GM12878 (cell line): ENCODE data around the gene UGGT1. TPM values are rescaled to one million over a fixed set of nuclear protein-coding genes. Genes with fewer than 3 reads are reported as not detected.

Source experiments
- ATAC-seq: fragments of 200-7000 bp; cut with Tn5 transposase; 3 replicates; pipeline ENCODE4 v1.9.1; 2020; ENCODE audit warnings: mild to moderate bottlenecking, moderate library complexity
- BruUV-seq: library from RNA; stranded (reverse); fragments of 400-500 nt; replicated peaks from 2 replicates; lab custom pipeline; 2021; lab: Mats Ljungman, UMichigan
- CTCF ChIA-PET: fragments of 300-600 bp; sonication (Branson Sonifier 250); formaldehyde crosslinking; extraction: SDS; loops from one replicate; lab custom pipeline; 2021; ENCODE audit warnings: inconsistent platforms; lab: Yijun Ruan, JAX
- POLR2A ChIA-PET: fragments of 350-600 bp; formaldehyde crosslinking; extraction: SDS; loops from one replicate; lab custom pipeline; 2021; ENCODE audit warnings: inconsistent platforms; lab: Charles Lee
- RAD21 ChIA-PET: fragments of 300-600 bp; sonication (Branson Sonifier 250); formaldehyde crosslinking; loops from one replicate; lab custom pipeline; 2023; ENCODE audit warnings: antibody characterized with exemption; ENCODE audit not compliant: unreplicated experiment; lab: Charles Lee
- SMC1A ChIA-PET: fragments of 300-600 bp; sonication (Branson Sonifier 250); formaldehyde crosslinking; loops from one replicate; lab custom pipeline; 2023; ENCODE audit not compliant: unreplicated experiment, uncharacterized antibody; lab: Charles Lee
- DNase-seq: peaks from one replicate; pipeline ENCODE4 v3.0.0-alpha.2; 2011; ENCODE audit warnings: low read depth, low spot score
- FAIRE-seq: peaks from 3 replicates; lab custom pipeline; 2011; peaks lifted over from hg19 to GRCh38; lab: Jason Lieb, UNC
- H2AFZ ChIP-seq: 2 replicates; pipeline ENCODE4 v1.6.0; 2011; ENCODE audit warnings: low read depth, low read length, control low read depth; ENCODE audit not compliant: control insufficient read depth
- H3K27ac ChIP-seq: 2 replicates; pipeline ENCODE4 v1.5.1; 2011; ENCODE audit warnings: control low read depth; ENCODE audit not compliant: control insufficient read depth, insufficient read depth
- H3K27me3 ChIP-seq, 2 experiments: replicated peaks in 1 of 2; 2 replicates each; pipeline versions ENCODE4 v1.6.0 to v1.6.1; 2011; ENCODE audit warnings: low read length in 1 of 2; ENCODE audit not compliant: control insufficient read depth in 2 of 2, insufficient read depth in 2 of 2
- H3K36me3 ChIP-seq, 2 experiments: 2 replicates each; pipeline ENCODE4 v1.5.1; 2011; ENCODE audit warnings: low read length in 1 of 2; ENCODE audit not compliant: control insufficient read depth in 2 of 2, insufficient read depth in 2 of 2
- H3K4me1 ChIP-seq: 2 replicates; pipeline ENCODE4 v1.6.1; 2011; ENCODE audit warnings: mild to moderate bottlenecking, low read length, moderate library complexity, mixed read lengths; ENCODE audit not compliant: control insufficient read depth, insufficient read depth
- H3K4me2 ChIP-seq: 2 replicates; pipeline ENCODE4 v1.6.0; 2011; ENCODE audit warnings: control low read depth; ENCODE audit not compliant: control insufficient read depth, insufficient read depth
- H3K4me3 ChIP-seq: fragments of 200-600 bp; sonication (generic); 2 replicates; pipeline ENCODE4 v1.5.1; 2016
- H3K79me2 ChIP-seq: 2 replicates; pipeline ENCODE4 v1.6.0; 2011; ENCODE audit warnings: low read length; ENCODE audit not compliant: control insufficient read depth, insufficient read depth
- H3K9ac ChIP-seq: 2 replicates; pipeline ENCODE4 v1.8.0; 2011; ENCODE audit warnings: low read length, control low read depth, mixed read lengths; ENCODE audit not compliant: control insufficient read depth, insufficient read depth
- H3K9me3 ChIP-seq: replicated peaks from 3 replicates; pipeline ENCODE4 v1.5.1; 2011; ENCODE audit warnings: mild to moderate bottlenecking, low read length; ENCODE audit not compliant: control insufficient read depth, insufficient read depth
- H4K20me1 ChIP-seq: 2 replicates; pipeline ENCODE4 v1.6.0; 2011; ENCODE audit not compliant: control insufficient read depth, insufficient read depth
- BMI1 ChIP-seq: fragments of 450-650 bp; IDR thresholded peaks from 2 replicates; pipeline ENCODE4 v1.6.1; 2016; ENCODE audit warnings: mild to moderate bottlenecking, moderate library complexity, borderline replicate concordance
- POLR2AphosphoS5 ChIP-seq: IDR thresholded peaks from 2 replicates; pipeline ENCODE4 v1.6.1; 2011; ENCODE audit warnings: mild to moderate bottlenecking, low read length, inconsistent platforms
- SMC3 ChIP-seq: IDR thresholded peaks from 2 replicates; pipeline ENCODE4 v1.6.1; 2011; ENCODE audit warnings: low read length, improper control_type of control experiment, borderline replicate concordance
- STAT3 ChIP-seq: IDR thresholded peaks from 2 replicates; pipeline ENCODE4 v1.6.1; 2011; ENCODE audit warnings: low read depth, low read length, improper control_type of control experiment
- YY1 ChIP-seq: IDR thresholded peaks from 2 replicates; pipeline ENCODE4 v1.6.1; 2011; ENCODE audit warnings: low read depth, mild to moderate bottlenecking, low read length
- WGBS: methylation state at CpG from one replicate; pipeline ENCODE4 v1.1.6; 2016; ENCODE audit warnings: low lambda C conversion rate; ENCODE audit not compliant: insufficient replicate concordance, insufficient coverage; ENCODE audit errors: missing lambda C conversion rate; 5-methylcytosine and 5-hydroxymethylcytosine counted together
- in situ Hi-C: fragments of 300-500 bp; cut with MboI; formaldehyde crosslinking; loops from 9 replicates; pipeline ENCODE4 v1.14.3; 2018; ENCODE audit warnings: mixed read lengths
- intact Hi-C: fragments of 100-400 bp; cut with micrococcal nuclease; formaldehyde crosslinking; loops from one replicate; pipeline ENCODE4 v1.14.2; 2022; ENCODE audit not compliant: unreplicated experiment
- polyA plus RNA-seq, 11 experiments: library from polyadenylated mRNA; depleted of rRNA in 4 of 11; unstranded in 6 of 11; stranded (reverse) in 5 of 11; fragments of >200 nt; fragmentation: Nextera tagmentation in 4 of 11; fragmentation: Illumina TruSeq in 1 of 11; extraction: Ambion mirVana in 4 of 11; extraction: Trizol in 1 of 11; gene quantifications; 1 replicate in 1 of 11; 2 replicates in 10 of 11; pipeline versions ENCODE4 v1.2.1 to v1.2.3, GENCODE V29; 2011 to 2016; ENCODE audit warnings: inconsistent platforms in 2 of 11, missing spikeins in 2 of 11, low read depth in 1 of 11
- total RNA-seq, 4 experiments: library from RNA; depleted of rRNA in 3 of 4; stranded (reverse); fragments of >200 nt in 3 of 4; fragmentation: Illumina TruSeq in 1 of 4; extraction: Trizol in 1 of 4; gene quantifications; 2 replicates each; pipeline versions ENCODE4 v1.2.1 to v1.2.3, GENCODE V29; 2013 to 2021
- TF ChIP-seq, protein P1 (sequence below): fragments of 450-650 bp; formaldehyde crosslinking; IDR thresholded peaks from 2 replicates; pipeline ENCODE4 v1.4.0; 2020; ENCODE audit warnings: mild to moderate bottlenecking, moderate library complexity

UGGT1 gene
- total and polyA plus RNA-seq, 10 of the 15 experiments (the other 5 are each of a cell fraction or from before 2014, with no cell fraction given): 4.1 to 49.8 (median 28.5) TPM

DNA sequence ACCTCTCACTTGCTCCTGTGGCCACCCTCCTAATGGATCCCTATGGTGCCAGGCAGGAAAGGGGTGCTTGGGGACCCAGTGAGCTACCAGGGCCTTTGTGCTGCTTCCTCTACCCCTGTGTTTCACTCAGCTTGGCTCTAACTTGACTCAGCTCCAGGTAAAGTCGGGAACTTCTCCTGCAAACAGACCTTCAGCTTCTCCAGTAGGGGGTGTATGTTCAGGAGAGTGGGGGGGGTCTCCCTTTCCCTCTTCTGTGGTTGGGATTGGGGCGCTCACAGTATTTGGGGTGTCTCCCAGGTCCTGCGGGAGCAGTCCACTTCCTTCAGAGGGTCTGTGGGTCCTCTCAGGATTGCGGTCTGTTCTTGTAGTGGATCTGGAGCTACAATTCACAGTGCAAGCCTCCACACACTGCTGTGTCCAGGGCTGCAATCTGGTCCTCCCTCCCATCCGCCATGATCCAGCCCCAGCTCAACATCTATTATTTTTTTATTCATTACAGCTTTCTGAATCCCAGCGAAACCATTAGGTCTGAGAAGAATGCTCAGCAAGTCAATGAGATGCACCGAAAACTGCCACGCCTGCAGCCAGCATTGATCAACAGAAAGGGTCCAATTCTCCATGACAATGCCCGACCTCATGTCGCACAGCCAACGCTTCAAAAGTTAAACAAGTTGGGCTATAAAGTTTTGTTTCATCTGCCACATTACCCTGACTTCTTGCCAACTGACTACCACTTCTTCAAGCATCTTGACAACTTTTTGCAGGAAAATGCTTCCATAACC, 36.7 kb upstream of the UGGT1 start:
- ChIA-PET POLR2A (interaction anchor here (1.4 kb wide), 1 partner anchor 8 kb away, joined by 5 read pairs; no protein-coding TSS in a partner anchor), CTCF (no interaction called here), RAD21 (no interaction called here), SMC1A (no interaction called here)
- Histone ChIP-seq H3K9ac (no peak overlapping the region), H3K9me3 (no peaks in the 10 kb centered on the region; the same call in 2 of the 3 replicates), H2AFZ (no peak overlapping the region), H3K4me1 (no peaks in the 10 kb centered on the region), H4K20me1 (no peaks in the 10 kb centered on the region), H3K79me2 (no peaks in the 10 kb centered on the region), H3K4me2 (no peak overlapping the region), H3K36me3 (no peaks in the 10 kb centered on the region), H3K4me3 (no peak overlapping the region), H3K27me3 (no peaks in the 10 kb centered on the region; a peak in 1 of 4 replicates), H3K27ac (no peak overlapping the region)
- intact Hi-C loops: no loop called here
- WGBS: 52% methylated on average over 11 of the region's 11 CpGs
- FAIRE-seq: no peak
- no TSS peak for BruUV-seq
- ATAC-seq: no peak
- no peak for DNase-seq
- in situ Hi-C loops: no loop called here
- no peak for TF ChIP-seq YY1
- TF ChIP-seq, protein P1, sequence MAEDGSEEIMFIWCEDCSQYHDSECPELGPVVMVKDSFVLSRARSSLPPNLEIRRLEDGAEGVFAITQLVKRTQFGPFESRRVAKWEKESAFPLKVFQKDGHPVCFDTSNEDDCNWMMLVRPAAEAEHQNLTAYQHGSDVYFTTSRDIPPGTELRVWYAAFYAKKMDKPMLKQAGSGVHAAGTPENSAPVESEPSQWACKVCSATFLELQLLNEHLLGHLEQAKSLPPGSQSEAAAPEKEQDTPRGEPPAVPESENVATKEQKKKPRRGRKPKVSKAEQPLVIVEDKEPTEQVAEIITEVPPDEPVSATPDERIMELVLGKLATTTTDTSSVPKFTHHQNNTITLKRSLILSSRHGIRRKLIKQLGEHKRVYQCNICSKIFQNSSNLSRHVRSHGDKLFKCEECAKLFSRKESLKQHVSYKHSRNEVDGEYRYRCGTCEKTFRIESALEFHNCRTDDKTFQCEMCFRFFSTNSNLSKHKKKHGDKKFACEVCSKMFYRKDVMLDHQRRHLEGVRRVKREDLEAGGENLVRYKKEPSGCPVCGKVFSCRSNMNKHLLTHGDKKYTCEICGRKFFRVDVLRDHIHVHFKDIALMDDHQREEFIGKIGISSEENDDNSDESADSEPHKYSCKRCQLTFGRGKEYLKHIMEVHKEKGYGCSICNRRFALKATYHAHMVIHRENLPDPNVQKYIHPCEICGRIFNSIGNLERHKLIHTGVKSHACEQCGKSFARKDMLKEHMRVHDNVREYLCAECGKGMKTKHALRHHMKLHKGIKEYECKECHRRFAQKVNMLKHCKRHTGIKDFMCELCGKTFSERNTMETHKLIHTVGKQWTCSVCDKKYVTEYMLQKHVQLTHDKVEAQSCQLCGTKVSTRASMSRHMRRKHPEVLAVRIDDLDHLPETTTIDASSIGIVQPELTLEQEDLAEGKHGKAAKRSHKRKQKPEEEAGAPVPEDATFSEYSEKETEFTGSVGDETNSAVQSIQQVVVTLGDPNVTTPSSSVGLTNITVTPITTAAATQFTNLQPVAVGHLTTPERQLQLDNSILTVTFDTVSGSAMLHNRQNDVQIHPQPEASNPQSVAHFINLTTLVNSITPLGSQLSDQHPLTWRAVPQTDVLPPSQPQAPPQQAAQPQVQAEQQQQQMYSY (CRISPR knock-in tag): no peak
- no peak for TF ChIP-seq STAT3
- TF ChIP-seq BMI1: no peak
- no peak for TF ChIP-seq POLR2AphosphoS5
- no peak for TF ChIP-seq SMC3
